Naive thymus-derived CD8-positive, alpha-beta T cell (primary cell): ENCODE data around the gene STK10. TPM values are rescaled to one million over a fixed set of nuclear protein-coding genes. Genes with fewer than 3 reads are reported as not detected.
A peak's percentile ranks its signal among the peaks of the same experiment; 100 is the strongest.

Experiments used
- ATAC-seq, 2 donors: fragments of 150-1000 bp; cut with Tn5 transposase in 1 of 2; sonication (Bioruptor Pico), chemical (Tn5 transposase) in 1 of 2; 1 replicate in 1 of 2; 2 replicates in 1 of 2; pipeline ENCODE4 v1.10.0; 2021; ENCODE audit warnings: mild to moderate bottlenecking in 2 of 2, moderate library complexity in 2 of 2
- POLR2A ChIA-PET: fragments of 350-600 bp; sonication (Branson Sonifier 250); formaldehyde crosslinking; loops from one replicate; lab custom pipeline; 2021; ENCODE audit warnings: antibody characterized with exemption; lab: Charles Lee
- DNase-seq, 10 donors: peaks; one replicate each; pipeline versions ENCODE4 v3.0.0 to v3.0.0-alpha.2; 2020 to 2022
- H3K27ac Mint-ChIP-seq, 10 donors: one replicate each; pipeline ENCODE4 v1.8.0; 2020 to 2022; ENCODE audit warnings: mild to moderate bottlenecking in 10 of 10, mixed read lengths in 10 of 10, moderate library complexity in 4 of 10, inconsistent platforms in 1 of 10
- H3K27me3 Mint-ChIP-seq, 5 donors: one replicate each; pipeline ENCODE4 v1.8.0; 2021 to 2022; ENCODE audit warnings: mixed read lengths in 5 of 5
- H3K36me3 Mint-ChIP-seq, 3 donors: one replicate each; pipeline ENCODE4 v1.8.0; 2020 to 2022; ENCODE audit warnings: mixed read lengths in 3 of 3, mild to moderate bottlenecking in 2 of 3, inconsistent platforms in 1 of 3
- H3K4me1 Mint-ChIP-seq, 4 donors: one replicate each; pipeline ENCODE4 v1.8.0; 2021 to 2022; ENCODE audit warnings: mixed read lengths in 4 of 4
- H3K4me3 Mint-ChIP-seq, 10 donors: one replicate each; pipeline ENCODE4 v1.8.0; 2020 to 2022; ENCODE audit warnings: mild to moderate bottlenecking in 10 of 10, mixed read lengths in 10 of 10, moderate library complexity in 6 of 10, inconsistent platforms in 1 of 10
- H3K9me3 Mint-ChIP-seq, 9 donors: one replicate each; pipeline ENCODE4 v1.8.0; 2020 to 2022; ENCODE audit warnings: mixed read lengths in 9 of 9, mild to moderate bottlenecking in 3 of 9, inconsistent platforms in 1 of 9, moderate library complexity in 1 of 9
- polyA plus RNA-seq, 3 donors: library from polyadenylated mRNA; unstranded; fragments of 300-500 nt; fragmentation: Illumina TruSeq; gene quantifications; one replicate each; pipeline ENCODE4 v1.2.3, GENCODE V29; 2021
- total RNA-seq, 8 experiments: library from RNA in 2 of 8; stranded (reverse) in 2 of 8; gene quantifications; one replicate each; pipeline ENCODE4 v1.2.3 and lab custom pipeline; 2021 to 2026

The STK10 gene
- total and polyA plus RNA-seq, 5 experiments from 2014 or later: 44.6 to 360 (median 128) TPM

DNA sequence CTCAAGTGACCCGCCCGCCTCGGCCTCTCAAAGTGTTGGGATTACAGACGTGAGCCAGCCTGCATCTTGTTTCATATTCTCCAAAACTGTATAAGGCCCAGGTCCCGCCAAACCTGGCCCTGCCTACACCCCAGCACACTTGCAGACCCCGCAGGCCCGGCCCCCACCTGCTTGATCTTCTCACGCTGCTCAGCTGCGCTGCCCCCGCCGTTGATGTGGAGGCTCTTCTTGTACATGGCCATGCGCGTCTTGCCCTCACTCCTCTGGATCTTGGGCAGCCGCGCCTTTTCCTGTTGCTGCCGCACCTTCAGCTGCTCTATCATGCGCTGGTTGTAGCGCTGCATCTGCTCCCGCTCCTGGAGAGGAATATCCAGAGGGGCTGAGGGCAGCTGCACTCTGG, 132.6 kb downstream of the STK10 start:
- DNase-seq (no peak), ATAC-seq (peak in 1 of 2 donors; percentile 5)
- peaks cover 0 to 97% (median 31%) of the 10 kb centered on the region in 3 donors for H3K36me3 Mint-ChIP-seq
- POLR2A ChIA-PET: interaction anchor here (0.7 to 6.5 kb wide), 2 partner anchors 10 to 49 kb away, joined by 4 to 36 read pairs; partner anchors contain the start of gene FBXW11
- peaks cover 21 to 26% (median 25%) of the 10 kb centered on the region in 4 donors for H3K4me1 Mint-ChIP-seq
- peak overlapping the region in 1 of 10 donors; percentile 12 for H3K4me3 Mint-ChIP-seq
- H3K9me3 Mint-ChIP-seq: no peaks in the 10 kb centered on the region
- H3K27me3 Mint-ChIP-seq: no peaks in the 10 kb centered on the region
- peak overlapping the region in 7 of 10 donors; percentile 1 to 97 (median 43) for H3K27ac Mint-ChIP-seq

GRCh38 chr5:172054611-172055153, 133.3 kb downstream of the STK10 start:
- Mint-ChIP-seq H3K4me1 (peaks cover 18 to 24% (median 23%) of the 10 kb centered on the region in 4 donors), H3K9me3 (no peaks in the 10 kb centered on the region), H3K36me3 (peaks cover 0 to 97% (median 29%) of the 10 kb centered on the region in 3 donors), H3K4me3 (peak overlapping the region in 1 of 10 donors; percentile 7), H3K27me3 (no peaks in the 10 kb centered on the region), H3K27ac (peak overlapping the region in 3 of 10 donors; percentile 11 to 71 (median 68))
- no peak for DNase-seq
- POLR2A ChIA-PET: interaction anchor here (0.7 to 6.5 kb wide), 3 partner anchors 11 to 48 kb away, joined by 3 to 36 read pairs (median 4); partner anchors contain the start of gene FBXW11
- peak in 1 of 2 donors; percentile 19 for ATAC-seq

GRCh38 chr5:172052450-172053236, 135.4 kb downstream of the STK10 start:
- Mint-ChIP-seq H3K9me3 (no peaks in the 10 kb centered on the region), H3K27ac (peak overlapping the region in 7 of 10 donors; percentile 19 to 63 (median 40)), H3K4me3 (no peak overlapping the region), H3K27me3 (no peaks in the 10 kb centered on the region), H3K4me1 (peaks cover 15 to 32% (median 25%) of the 10 kb centered on the region in 4 donors), H3K36me3 (peaks cover 0 to 97% (median 26%) of the 10 kb centered on the region in 3 donors)
- ATAC-seq (no peak), DNase-seq (no peak)
- POLR2A ChIA-PET: interaction anchor here (6.5 kb wide), 1 partner anchor 13 kb away, joined by 36 read pairs; no protein-coding TSS in a partner anchor

GRCh38 chr5:172051643-172052339, 136.2 kb downstream of the STK10 start:
- POLR2A ChIA-PET: interaction anchor here (6.5 kb wide), 1 partner anchor 14 kb away, joined by 36 read pairs; no protein-coding TSS in a partner anchor
- peaks cover 7 to 23% (median 20%) of the 10 kb centered on the region in 4 donors for H3K4me1 Mint-ChIP-seq
- DNase-seq (no peak), ATAC-seq (no peak)
- H3K36me3 Mint-ChIP-seq: peaks cover 0 to 96% (median 22%) of the 10 kb centered on the region in 3 donors
- H3K27ac Mint-ChIP-seq: peak overlapping the region in 9 of 10 donors; percentile 15 to 90 (median 55)
- H3K27me3 Mint-ChIP-seq: no peaks in the 10 kb centered on the region
- no peaks in the 10 kb centered on the region for H3K9me3 Mint-ChIP-seq
- H3K4me3 Mint-ChIP-seq: peak overlapping the region in 2 of 10 donors; percentile 15 to 46

DNA sequence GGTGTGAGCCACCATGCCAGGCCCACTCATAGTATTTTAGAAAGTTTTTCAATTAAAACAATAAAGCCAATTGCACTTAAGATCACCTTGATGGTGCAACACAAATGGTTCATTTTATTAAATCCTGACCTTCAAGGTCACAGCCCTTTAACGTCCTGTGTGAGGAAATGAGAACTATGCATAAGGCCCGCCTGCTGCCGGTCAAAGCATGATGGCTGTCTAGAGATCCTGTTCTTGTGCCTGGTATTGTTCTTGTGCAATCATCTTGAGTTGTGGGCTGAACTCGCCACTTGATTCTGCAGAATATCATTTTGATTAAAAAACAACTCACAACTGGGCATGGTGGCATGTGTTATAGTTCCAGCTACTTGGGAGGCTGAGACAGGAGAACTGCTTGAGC, 137.9 kb downstream of the STK10 start:
- no peaks in the 10 kb centered on the region for H3K27me3 Mint-ChIP-seq
- DNase-seq (no peak), ATAC-seq (no peak)
- H3K4me1 Mint-ChIP-seq: peaks cover 2 to 15% (median 14%) of the 10 kb centered on the region in 4 donors
- H3K36me3 Mint-ChIP-seq: peaks cover 0 to 95% (median 24%) of the 10 kb centered on the region in 3 donors
- POLR2A ChIA-PET: interaction anchor here (0.7 to 1.1 kb wide), 3 partner anchors 15 to 137 kb away, joined by 3 to 4 read pairs (median 3); no protein-coding TSS in a partner anchor
- H3K27ac Mint-ChIP-seq: peak overlapping the region in 7 of 10 donors; percentile 19 to 83 (median 53)
- H3K9me3 Mint-ChIP-seq: no peaks in the 10 kb centered on the region
- H3K4me3 Mint-ChIP-seq: no peak overlapping the region

GRCh38 chr5:172049226-172049796, 138.7 kb downstream of the STK10 start:
- H3K9me3 Mint-ChIP-seq: no peaks in the 10 kb centered on the region
- H3K4me1 Mint-ChIP-seq: peaks cover 2 to 18% (median 15%) of the 10 kb centered on the region in 4 donors
- H3K27me3 Mint-ChIP-seq: no peaks in the 10 kb centered on the region
- POLR2A ChIA-PET: interaction anchor here (1.0 kb wide), 1 partner anchor 17 kb away, joined by 3 read pairs; no protein-coding TSS in a partner anchor
- peaks cover 0 to 95% (median 24%) of the 10 kb centered on the region in 3 donors for H3K36me3 Mint-ChIP-seq
- ATAC-seq (no peak), DNase-seq (no peak)
- peak overlapping the region in 3 of 10 donors; percentile 16 to 56 (median 52) for H3K4me3 Mint-ChIP-seq
- H3K27ac Mint-ChIP-seq: peak overlapping the region; percentile 35 to 95 (median 82)

GRCh38 chr5:172048539-172049101, 139.4 kb downstream of the STK10 start:
- DNase-seq (no peak), ATAC-seq (no peak)
- POLR2A ChIA-PET: no interaction called here
- Mint-ChIP-seq H3K36me3 (peaks cover 0 to 96% (median 24%) of the 10 kb centered on the region in 3 donors), H3K4me3 (peak overlapping the region in 2 of 10 donors; percentile 17 to 56), H3K4me1 (peaks cover 2 to 18% (median 15%) of the 10 kb centered on the region in 4 donors), H3K9me3 (no peaks in the 10 kb centered on the region), H3K27ac (peak overlapping the region; percentile 52 to 95 (median 78)), H3K27me3 (no peaks in the 10 kb centered on the region)

GRCh38 chr5:172048170-172048422, 139.9 kb downstream of the STK10 start:
- H3K27ac Mint-ChIP-seq: peak overlapping the region in 8 of 10 donors; percentile 21 to 95 (median 64)
- POLR2A ChIA-PET: interaction anchor here (0.8 kb wide), 1 partner anchor 16 kb away, joined by 9 read pairs; no protein-coding TSS in a partner anchor

GRCh38 chr5:172046593-172046992, 141.4 kb downstream of the STK10 start:
- ATAC-seq: no peak
- Mint-ChIP-seq H3K36me3 (peaks cover 0 to 88% (median 21%) of the 10 kb centered on the region in 3 donors), H3K27me3 (no peaks in the 10 kb centered on the region), H3K9me3 (no peaks in the 10 kb centered on the region), H3K27ac (peak overlapping the region in 7 of 10 donors; percentile 7 to 68 (median 52)), H3K4me1 (peaks cover 2 to 17% (median 15%) of the 10 kb centered on the region in 4 donors), H3K4me3 (no peak overlapping the region)
- no peak for DNase-seq
- POLR2A ChIA-PET: interaction anchor here (0.7 to 1.0 kb wide), 3 partner anchors 21 to 142 kb away, joined by 3 to 4 read pairs (median 3); partner anchors contain the start of gene STK10

More at GRCh38 chr5:172048170-172048422, 139.9 kb downstream of the STK10 start:
- Mint-ChIP-seq H3K4me3 (no peak overlapping the region), H3K9me3 (no peaks in the 10 kb centered on the region), H3K4me1 (peaks cover 2 to 18% (median 15%) of the 10 kb centered on the region in 4 donors), H3K27me3 (no peaks in the 10 kb centered on the region), H3K36me3 (peaks cover 0 to 96% (median 24%) of the 10 kb centered on the region in 3 donors)
- ATAC-seq (no peak), DNase-seq (no peak)

GRCh38 chr5:172045315-172045632, 142.8 kb downstream of the STK10 start:
- H3K4me1 Mint-ChIP-seq: peaks cover 2 to 20% (median 16%) of the 10 kb centered on the region in 4 donors
- peaks cover 0 to 75% (median 14%) of the 10 kb centered on the region in 3 donors for H3K36me3 Mint-ChIP-seq
- peak overlapping the region in 8 of 10 donors; percentile 15 to 92 (median 82) for H3K27ac Mint-ChIP-seq
- no peak for DNase-seq
- H3K9me3 Mint-ChIP-seq: no peaks in the 10 kb centered on the region
- no peak for ATAC-seq
- no peaks in the 10 kb centered on the region for H3K27me3 Mint-ChIP-seq
- no peak overlapping the region for H3K4me3 Mint-ChIP-seq
- POLR2A ChIA-PET: interaction anchor here (0.5 to 0.7 kb wide), 2 partner anchors 17 to 83 kb away, joined by 3 read pairs; no protein-coding TSS in a partner anchor

GRCh38 chr5:172044631-172045314, 143.3 kb downstream of the STK10 start:
- Mint-ChIP-seq H3K27me3 (no peaks in the 10 kb centered on the region), H3K27ac (peak overlapping the region in 9 of 10 donors; percentile 15 to 92 (median 82))
- POLR2A ChIA-PET: interaction anchor here (0.5 to 0.9 kb wide), 3 partner anchors 17 to 82 kb away, joined by 3 read pairs; no protein-coding TSS in a partner anchor

More at GRCh38 chr5:172044631-172045314, 143.3 kb downstream of the STK10 start:
- Mint-ChIP-seq H3K4me3 (no peak overlapping the region), H3K36me3 (peaks cover 0 to 70% (median 11%) of the 10 kb centered on the region in 3 donors), H3K9me3 (no peaks in the 10 kb centered on the region), H3K4me1 (peaks cover 6 to 25% (median 20%) of the 10 kb centered on the region in 4 donors)
- ATAC-seq: no peak
- DNase-seq: no peak
